GM12878 (cell line): Measurements from ENCODE around the gene PIR. TPM values are rescaled to one million over a fixed set of nuclear protein-coding genes. Genes with fewer than 3 reads are reported as not detected.

Source experiments
- ATF2 ChIP-seq: IDR thresholded peaks from 2 replicates; pipeline ENCODE4 v1.6.1; 2012; ENCODE audit warnings: low read length, inconsistent platforms
- ATF7 ChIP-seq: fragments of 450-650 bp; IDR thresholded peaks from 2 replicates; pipeline ENCODE4 v1.6.1; 2016; ENCODE audit warnings: low read depth, mild to moderate bottlenecking
- BACH1 ChIP-seq: fragments of 450-650 bp; IDR thresholded peaks from 2 replicates; pipeline ENCODE4 v1.6.1; 2017; ENCODE audit warnings: mild to moderate bottlenecking, borderline replicate concordance
- BMI1 ChIP-seq: fragments of 450-650 bp; IDR thresholded peaks from 2 replicates; pipeline ENCODE4 v1.6.1; 2016; ENCODE audit warnings: mild to moderate bottlenecking, moderate library complexity, borderline replicate concordance
- CHD4 ChIP-seq: fragments of 200-600 bp; sonication (generic); IDR thresholded peaks from 2 replicates; pipeline ENCODE4 v1.6.1; 2016; ENCODE audit warnings: mild to moderate bottlenecking
- CREM ChIP-seq: IDR thresholded peaks from 2 replicates; pipeline ENCODE4 v1.6.1; 2014; ENCODE audit warnings: antibody characterized with exemption, low read depth
- DPF2 ChIP-seq: fragments of 450-650 bp; IDR thresholded peaks from 2 replicates; pipeline ENCODE4 v1.6.1; 2017; ENCODE audit warnings: mild to moderate bottlenecking
- EP300 ChIP-seq, 2 experiments: fragments of 150-350 bp in 1 of 2; IDR thresholded peaks; 2 replicates each; pipeline ENCODE4 v1.6.1; 2011 to 2012; ENCODE audit warnings: low read depth in 2 of 2, low read length in 2 of 2, borderline replicate concordance in 1 of 2, improper control_type of control experiment in 1 of 2, inconsistent platforms in 1 of 2; ENCODE audit not compliant: control insufficient read depth in 1 of 2
- GABPA ChIP-seq: IDR thresholded peaks from 2 replicates; pipeline ENCODE4 v1.6.1; 2014; ENCODE audit warnings: antibody characterized with exemption, low read depth, mild to moderate bottlenecking, inconsistent platforms
- HDAC2 ChIP-seq: fragments of 200-600 bp; sonication (generic); IDR thresholded peaks from 2 replicates; pipeline ENCODE4 v1.6.1; 2017
- IKZF1 ChIP-seq: fragments of 450-650 bp; conservative IDR thresholded peaks from 2 replicates; pipeline ENCODE4 v1.6.1; 2017; ENCODE audit warnings: antibody characterized with exemption, mild to moderate bottlenecking
- IKZF2 ChIP-seq, 2 experiments: fragments of 450-650 bp; IDR thresholded peaks; 2 replicates each; pipeline ENCODE4 v1.6.1; 2017; ENCODE audit warnings: mild to moderate bottlenecking in 2 of 2, moderate library complexity in 2 of 2
- IRF5 ChIP-seq: fragments of 450-650 bp; IDR thresholded peaks from 2 replicates; pipeline ENCODE4 v1.6.1; 2017; ENCODE audit warnings: borderline replicate concordance
- JUNB ChIP-seq: IDR thresholded peaks from 2 replicates; pipeline ENCODE4 v1.6.1; 2016; ENCODE audit warnings: antibody characterized with exemption, mild to moderate bottlenecking
- MEF2A ChIP-seq: IDR thresholded peaks from 2 replicates; pipeline ENCODE4 v1.6.1; 2011; ENCODE audit warnings: low read depth, mild to moderate bottlenecking, low read length, moderate library complexity; ENCODE audit not compliant: insufficient read depth
- MEF2B ChIP-seq: fragments of 450-650 bp; IDR thresholded peaks from 2 replicates; pipeline ENCODE4 v1.6.1; 2018; ENCODE audit warnings: mild to moderate bottlenecking, moderate library complexity; ENCODE audit not compliant: partially characterized antibody, poor library complexity, severe bottlenecking
- MTA2 ChIP-seq: fragments of 450-650 bp; IDR thresholded peaks from 2 replicates; pipeline ENCODE4 v1.6.1; 2016; ENCODE audit warnings: low read depth, mild to moderate bottlenecking, moderate library complexity
- PAX5 ChIP-seq: IDR thresholded peaks from 2 replicates; pipeline ENCODE4 v1.6.1; 2011; ENCODE audit warnings: low read depth, low read length, borderline replicate concordance
- PBX3 ChIP-seq: IDR thresholded peaks from 2 replicates; pipeline ENCODE4 v1.6.1; 2011; ENCODE audit warnings: mild to moderate bottlenecking, low read depth, low read length, moderate library complexity; ENCODE audit not compliant: insufficient replicate concordance
- POLR2AphosphoS2 ChIP-seq: IDR thresholded peaks from 2 replicates; pipeline ENCODE4 v1.6.1; 2011; ENCODE audit warnings: low read depth, mild to moderate bottlenecking, low read length, improper control_type of control experiment, moderate library complexity
- POU2F2 ChIP-seq: IDR thresholded peaks from 3 replicates; pipeline ENCODE4 v1.6.1; 2011; ENCODE audit warnings: low read depth, mild to moderate bottlenecking, low read length, borderline replicate concordance
- RELB ChIP-seq: fragments of 450-650 bp; IDR thresholded peaks from 2 replicates; pipeline ENCODE4 v1.6.1; 2017; ENCODE audit warnings: low read depth, mild to moderate bottlenecking, moderate library complexity
- SPI1 ChIP-seq: IDR thresholded peaks from 2 replicates; pipeline ENCODE4 v1.6.1; 2011; ENCODE audit warnings: low read depth, mild to moderate bottlenecking, low read length, moderate library complexity, borderline replicate concordance; ENCODE audit not compliant: insufficient read depth
- TCF3 ChIP-seq: IDR thresholded peaks from 2 replicates; pipeline ENCODE4 v1.6.1; 2012; ENCODE audit warnings: low read depth, mild to moderate bottlenecking, low read length, borderline replicate concordance; ENCODE audit not compliant: insufficient read depth
- polyA plus RNA-seq, 11 experiments: library from polyadenylated mRNA; depleted of rRNA in 4 of 11; unstranded in 6 of 11; stranded (reverse) in 5 of 11; fragments of >200 nt; fragmentation: Nextera tagmentation in 4 of 11; fragmentation: Illumina TruSeq in 1 of 11; extraction: Ambion mirVana in 4 of 11; extraction: Trizol in 1 of 11; gene quantifications; 1 replicate in 1 of 11; 2 replicates in 10 of 11; pipeline versions ENCODE4 v1.2.1 to v1.2.3, GENCODE V29; 2011 to 2016; ENCODE audit warnings: inconsistent platforms in 2 of 11, missing spikeins in 2 of 11, low read depth in 1 of 11
- total RNA-seq, 4 experiments: library from RNA; depleted of rRNA in 3 of 4; stranded (reverse); fragments of >200 nt in 3 of 4; fragmentation: Illumina TruSeq in 1 of 4; extraction: Trizol in 1 of 4; gene quantifications; 2 replicates each; pipeline versions ENCODE4 v1.2.1 to v1.2.3, GENCODE V29; 2013 to 2021

The PIR gene
- total and polyA plus RNA-seq, 10 of the 15 experiments (the other 5 are each of a cell fraction or from before 2014, with no cell fraction given) = 3.8 to 16.5 (median 7.3) TPM

- TF ChIP-seq MEF2A (peak; percentile 55; the same call in 1 of the 2 replicates), CHD4 (no peak), SPI1 (peak; percentile 85), GABPA (peak; percentile 43; the same call in 1 of the 2 replicates), TCF3 (peak; percentile 72; the same call in 1 of the 2 replicates), EP300 (IDR thresholded peaks at IDR 0.05; ENCODE audit: borderline replicate concordance in 1 of 2, control insufficient read depth in 1 of 2, low read depth in 2 of 2, low read length in 2 of 2) (peak; percentile 81 to 89), PBX3 (no peak), BACH1 (peak; percentile 56; the same call in 1 of the 2 replicates), RELB (peak; percentile 56; the same call in 1 of the 2 replicates), ATF7 (peak; percentile 93), POLR2AphosphoS2 (no peak), MEF2B (peak; percentile 55), DPF2 (peak; percentile 85), ATF2 (peak; percentile 87), JUNB (peak; percentile 87), HDAC2 (no peak), PAX5 (0 out of 2 replicates have a peak, but pooled peaks have one; percentile 45), IRF5 (no peak), CREM (peak; percentile 83), POU2F2 (no peak), MTA2 (peak; percentile 96), IKZF1 (peak; percentile 66), IKZF2 (IDR thresholded peaks at IDR 0.05) (peak; percentile 58 to 65; a peak in 3 of 4 replicates), BMI1 (peak; percentile 60; the same call in 1 of the 2 replicates)
These were observed 27.8 kb downstream of the PIR start (continued) for GRCh38 chrX:15465347-15465746.
